ENCODE data around the gene ARVCF. TPM values are rescaled to one million over a fixed set of nuclear protein-coding genes. Genes with fewer than 3 reads are reported as not detected.

ARVCF gene
- total RNA-seq, 3 donors from 2014 or later (not counting 1 experiment from before 2014, with no cell fraction given): 37.8 to 62.0 (median 38.7) TPM

DNA sequence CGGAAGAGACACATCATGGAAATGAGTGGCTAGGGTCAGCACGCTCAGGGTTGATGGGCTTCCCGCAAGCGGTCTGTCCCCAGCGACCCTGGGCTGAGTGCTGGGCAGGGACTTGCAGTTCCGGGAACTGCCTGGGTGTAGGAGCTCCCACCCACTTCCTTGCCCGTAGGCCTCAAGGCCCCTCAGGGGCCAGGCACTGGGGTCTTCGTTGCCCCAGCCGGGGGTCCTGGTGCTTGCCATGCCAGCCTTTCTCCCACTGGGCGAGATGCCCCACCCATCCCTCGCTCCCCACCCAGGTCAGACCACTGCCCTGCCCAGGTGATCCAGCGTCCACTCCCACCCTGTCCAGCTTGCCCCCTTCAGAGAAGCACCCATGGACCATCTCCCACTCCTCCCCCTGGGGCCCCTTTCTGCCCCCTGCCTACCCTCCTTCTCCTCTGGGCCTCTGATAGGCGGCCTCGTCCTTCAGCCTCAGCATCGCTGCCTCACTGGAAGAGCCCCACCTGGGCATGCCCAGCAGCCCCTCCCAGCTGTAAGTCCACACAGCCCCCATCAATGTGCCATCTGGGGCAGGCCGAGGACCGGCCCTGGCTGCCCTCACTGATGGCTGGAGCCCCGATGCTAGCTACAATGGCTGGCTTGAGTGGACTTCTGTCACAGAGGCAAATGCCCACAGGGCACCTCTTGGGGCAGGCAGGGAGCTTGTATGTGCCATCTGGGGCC, 45.6 kb upstream of the ARVCF start:
- H3K27ac Mint-ChIP-seq: peak overlapping the region in 1 of 2 donors; percentile 43
- ATAC-seq (no peak), DNase-seq (no peak)
- Histone ChIP-seq H3K4me3 (ENCODE audit: low read length) (no peak overlapping the region), H3K27ac (ENCODE audit: low read length) (no peak overlapping the region), H3K9me3 (ENCODE audit: control insufficient read depth, insufficient read depth, low read length) (no peaks in the 10 kb centered on the region), H3K36me3 (ENCODE audit: control insufficient read depth, insufficient read depth, low read length) (peaks cover 46% of the 10 kb centered on the region), H3K4me1 (ENCODE audit: control insufficient read depth, insufficient read depth, low read length) (peaks cover 21% of the 10 kb centered on the region), H3K27me3 (ENCODE audit: control insufficient read depth, insufficient read depth, low read length) (no peaks in the 10 kb centered on the region)
- no peaks in the 10 kb centered on the region for H3K36me3 Mint-ChIP-seq
- no peaks in the 10 kb centered on the region for H3K27me3 Mint-ChIP-seq (ENCODE audit: low read depth in 2 of 2)
- H3K4me3 Mint-ChIP-seq: no peak overlapping the region
- 97% methylated on average over 18 of the region's 18 CpGs for WGBS (ENCODE audit: insufficient coverage)
- no peaks in the 10 kb centered on the region for H3K9me3 Mint-ChIP-seq
- TF ChIP-seq, protein P1, sequence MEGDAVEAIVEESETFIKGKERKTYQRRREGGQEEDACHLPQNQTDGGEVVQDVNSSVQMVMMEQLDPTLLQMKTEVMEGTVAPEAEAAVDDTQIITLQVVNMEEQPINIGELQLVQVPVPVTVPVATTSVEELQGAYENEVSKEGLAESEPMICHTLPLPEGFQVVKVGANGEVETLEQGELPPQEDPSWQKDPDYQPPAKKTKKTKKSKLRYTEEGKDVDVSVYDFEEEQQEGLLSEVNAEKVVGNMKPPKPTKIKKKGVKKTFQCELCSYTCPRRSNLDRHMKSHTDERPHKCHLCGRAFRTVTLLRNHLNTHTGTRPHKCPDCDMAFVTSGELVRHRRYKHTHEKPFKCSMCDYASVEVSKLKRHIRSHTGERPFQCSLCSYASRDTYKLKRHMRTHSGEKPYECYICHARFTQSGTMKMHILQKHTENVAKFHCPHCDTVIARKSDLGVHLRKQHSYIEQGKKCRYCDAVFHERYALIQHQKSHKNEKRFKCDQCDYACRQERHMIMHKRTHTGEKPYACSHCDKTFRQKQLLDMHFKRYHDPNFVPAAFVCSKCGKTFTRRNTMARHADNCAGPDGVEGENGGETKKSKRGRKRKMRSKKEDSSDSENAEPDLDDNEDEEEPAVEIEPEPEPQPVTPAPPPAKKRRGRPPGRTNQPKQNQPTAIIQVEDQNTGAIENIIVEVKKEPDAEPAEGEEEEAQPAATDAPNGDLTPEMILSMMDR (IDR thresholded peaks at IDR 0.05): no peak
- peaks cover 31 to 34% of the 10 kb centered on the region in 2 donors for H3K4me1 Mint-ChIP-seq
- intact Hi-C loops (cut with micrococcal nuclease): no loop called here

DNA sequence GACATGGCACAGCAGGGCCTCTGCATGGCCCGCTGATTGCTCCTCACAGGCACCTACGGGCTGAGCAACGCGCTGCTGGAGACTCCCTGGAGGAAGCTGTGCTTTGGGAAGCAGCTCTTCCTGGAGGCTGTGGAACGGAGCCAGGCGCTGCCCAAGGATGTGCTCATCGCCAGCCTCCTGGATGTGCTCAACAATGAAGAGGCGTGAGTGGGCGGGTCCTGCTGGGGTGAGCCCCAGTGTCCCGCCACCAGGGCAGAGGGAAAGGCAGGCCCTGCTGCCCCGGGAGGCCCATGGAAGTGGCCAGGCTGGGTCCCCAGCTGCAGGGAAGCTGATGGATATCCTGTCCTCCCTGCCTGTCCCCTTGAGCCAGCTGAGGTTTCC, 44.8 kb upstream of the ARVCF start:
- no peak overlapping the region for H3K27ac ChIP-seq (ENCODE audit: low read length)
- ATAC-seq (no peak), DNase-seq (no peak)
- H3K9me3 ChIP-seq (ENCODE audit: control insufficient read depth, insufficient read depth, low read length): no peaks in the 10 kb centered on the region
- intact Hi-C loops (cut with micrococcal nuclease): no loop called here
- peaks cover 48% of the 10 kb centered on the region for H3K36me3 ChIP-seq (ENCODE audit: control insufficient read depth, insufficient read depth, low read length)
- H3K4me3 Mint-ChIP-seq: no peak overlapping the region
- peak overlapping the region in 1 of 2 donors; percentile 35 for H3K27ac Mint-ChIP-seq
- H3K27me3 ChIP-seq (ENCODE audit: control insufficient read depth, insufficient read depth, low read length): no peaks in the 10 kb centered on the region
- no peak overlapping the region for H3K4me3 ChIP-seq (ENCODE audit: low read length)
- 97% methylated on average over 11 of the region's 11 CpGs for WGBS (ENCODE audit: insufficient coverage)
- peaks cover 21% of the 10 kb centered on the region for H3K4me1 ChIP-seq (ENCODE audit: control insufficient read depth, insufficient read depth, low read length)
- no peaks in the 10 kb centered on the region for H3K27me3 Mint-ChIP-seq (ENCODE audit: low read depth in 2 of 2)
- TF ChIP-seq, protein P1 (IDR thresholded peaks at IDR 0.05): no peak
- peaks cover 31 to 34% of the 10 kb centered on the region in 2 donors for H3K4me1 Mint-ChIP-seq
- no peaks in the 10 kb centered on the region for H3K9me3 Mint-ChIP-seq
- H3K36me3 Mint-ChIP-seq: no peaks in the 10 kb centered on the region

GRCh38 chr22:20060700-20061480, 44.3 kb upstream of the ARVCF start:
- intact Hi-C loops (cut with micrococcal nuclease): no loop called here
- Histone ChIP-seq H3K27me3 (ENCODE audit: control insufficient read depth, insufficient read depth, low read length) (no peaks in the 10 kb centered on the region), H3K4me1 (ENCODE audit: control insufficient read depth, insufficient read depth, low read length) (peaks cover 21% of the 10 kb centered on the region), H3K9me3 (ENCODE audit: control insufficient read depth, insufficient read depth, low read length) (no peaks in the 10 kb centered on the region), H3K36me3 (ENCODE audit: control insufficient read depth, insufficient read depth, low read length) (peaks cover 53% of the 10 kb centered on the region), H3K4me3 (ENCODE audit: low read length) (no peak overlapping the region), H3K27ac (ENCODE audit: low read length) (no peak overlapping the region)
- peak in 1 of 2 donors; percentile 49 for DNase-seq
- no peaks in the 10 kb centered on the region for H3K9me3 Mint-ChIP-seq
- TF ChIP-seq, protein P1 (IDR thresholded peaks at IDR 0.05): no peak
- H3K4me1 Mint-ChIP-seq: peaks cover 31 to 34% of the 10 kb centered on the region in 2 donors
- H3K27me3 Mint-ChIP-seq (ENCODE audit: low read depth in 2 of 2): no peaks in the 10 kb centered on the region
- no peak overlapping the region for H3K4me3 Mint-ChIP-seq
- 96% methylated on average over 10 of the region's 10 CpGs for WGBS (ENCODE audit: insufficient coverage)
- H3K27ac Mint-ChIP-seq: peak overlapping the region in 1 of 2 donors; percentile 35
- no peaks in the 10 kb centered on the region for H3K36me3 Mint-ChIP-seq
- ATAC-seq: no peak

All from natural killer cell (primary cell).